Retinal pigment epithelial cell (primary cell): ENCODE data around the gene UPF2.
"Not testable (repeated sequence)": the region's sequence is repeated elsewhere in the genome, so short reads cannot be mapped to it uniquely, and the experiment has no call there.

ENCODE experiments used
- DNase-seq: peaks from one replicate; pipeline ENCODE4 v3.0.0-alpha.2; 2010; ENCODE audit warnings: low read depth
- H3K4me3 ChIP-seq: 2 replicates; pipeline ENCODE4 v1.5.1; 2011; ENCODE audit warnings: mild to moderate bottlenecking, low read length, control low read depth, moderate library complexity
- TF ChIP-seq, protein P1 (sequence below): conservative IDR thresholded peaks from 2 replicates; pipeline ENCODE4 v1.5.1; 2011; ENCODE audit warnings: low read depth, low read length, control low read depth, inconsistent platforms

The UPF2 gene

GRCh38 chr10:11993834-11994468 lies 48.7 kb downstream of the UPF2 start:
- TF ChIP-seq, protein P1, sequence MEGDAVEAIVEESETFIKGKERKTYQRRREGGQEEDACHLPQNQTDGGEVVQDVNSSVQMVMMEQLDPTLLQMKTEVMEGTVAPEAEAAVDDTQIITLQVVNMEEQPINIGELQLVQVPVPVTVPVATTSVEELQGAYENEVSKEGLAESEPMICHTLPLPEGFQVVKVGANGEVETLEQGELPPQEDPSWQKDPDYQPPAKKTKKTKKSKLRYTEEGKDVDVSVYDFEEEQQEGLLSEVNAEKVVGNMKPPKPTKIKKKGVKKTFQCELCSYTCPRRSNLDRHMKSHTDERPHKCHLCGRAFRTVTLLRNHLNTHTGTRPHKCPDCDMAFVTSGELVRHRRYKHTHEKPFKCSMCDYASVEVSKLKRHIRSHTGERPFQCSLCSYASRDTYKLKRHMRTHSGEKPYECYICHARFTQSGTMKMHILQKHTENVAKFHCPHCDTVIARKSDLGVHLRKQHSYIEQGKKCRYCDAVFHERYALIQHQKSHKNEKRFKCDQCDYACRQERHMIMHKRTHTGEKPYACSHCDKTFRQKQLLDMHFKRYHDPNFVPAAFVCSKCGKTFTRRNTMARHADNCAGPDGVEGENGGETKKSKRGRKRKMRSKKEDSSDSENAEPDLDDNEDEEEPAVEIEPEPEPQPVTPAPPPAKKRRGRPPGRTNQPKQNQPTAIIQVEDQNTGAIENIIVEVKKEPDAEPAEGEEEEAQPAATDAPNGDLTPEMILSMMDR, result no peak
- DNase-seq, result no peak
- H3K4me3 ChIP-seq, result no peak overlapping the region

- DNase-seq, result no peak
- TF ChIP-seq, protein P1, result no peak
- no peak overlapping the region for H3K4me3 ChIP-seq
Measured at GRCh38 chr10:11988924-11989323, 53.7 kb downstream of the UPF2 start.

- DNase-seq, result peak; percentile 34
- TF ChIP-seq, protein P1, result peak; percentile 85
- no peak overlapping the region for H3K4me3 ChIP-seq
Measured at GRCh38 chr10:11986593-11987216, 55.9 kb downstream of the UPF2 start.

DNA sequence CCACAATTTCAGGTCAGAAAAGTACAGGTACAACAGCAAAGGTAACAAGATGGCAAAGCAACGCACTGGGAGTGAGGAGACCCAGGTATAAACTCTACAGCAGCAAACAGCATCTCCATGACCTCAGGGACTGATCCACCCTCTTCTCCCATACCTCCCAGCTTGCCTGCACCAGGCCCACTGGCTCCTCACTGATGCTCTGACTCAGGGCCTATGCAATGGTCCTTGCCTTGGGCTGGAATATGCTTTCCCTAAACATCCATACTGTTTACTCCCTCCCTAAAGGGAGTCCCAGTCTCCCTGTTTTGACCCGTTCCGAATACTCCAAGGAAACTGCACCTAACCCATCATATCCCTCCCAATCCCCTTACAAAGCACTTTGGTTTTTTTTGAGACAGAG lies 60.4 kb downstream of the UPF2 start:
- TF ChIP-seq, protein P1, result no peak
- DNase-seq, result no peak
- no peak overlapping the region for H3K4me3 ChIP-seq

DNA sequence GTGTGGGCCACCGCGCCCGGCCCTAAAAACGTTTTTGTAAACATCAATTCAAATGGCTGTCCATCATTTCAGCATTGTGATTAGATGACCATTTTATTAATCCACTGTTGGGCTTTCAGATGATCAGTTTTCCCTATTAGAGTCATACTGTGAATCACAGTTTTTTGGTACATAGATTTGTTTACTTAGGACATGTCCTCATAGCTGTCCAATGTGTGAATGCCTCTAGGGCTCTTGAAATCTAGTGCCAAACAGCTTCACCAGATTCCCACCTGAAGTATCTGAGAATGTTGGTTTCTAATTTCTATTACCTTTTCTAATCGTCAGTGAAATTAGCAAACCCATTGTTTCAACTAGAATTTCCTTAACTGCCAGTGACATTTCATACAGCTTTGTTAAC lies 66.8 kb downstream of the UPF2 start:
- TF ChIP-seq, protein P1, result no peak
- H3K4me3 ChIP-seq, result no peak overlapping the region
- DNase-seq, result no peak

- not testable (repeated sequence) for DNase-seq, H3K4me3 ChIP-seq
Measured at GRCh38 chr10:11972523-11972922, 70.1 kb downstream of the UPF2 start.

DNA sequence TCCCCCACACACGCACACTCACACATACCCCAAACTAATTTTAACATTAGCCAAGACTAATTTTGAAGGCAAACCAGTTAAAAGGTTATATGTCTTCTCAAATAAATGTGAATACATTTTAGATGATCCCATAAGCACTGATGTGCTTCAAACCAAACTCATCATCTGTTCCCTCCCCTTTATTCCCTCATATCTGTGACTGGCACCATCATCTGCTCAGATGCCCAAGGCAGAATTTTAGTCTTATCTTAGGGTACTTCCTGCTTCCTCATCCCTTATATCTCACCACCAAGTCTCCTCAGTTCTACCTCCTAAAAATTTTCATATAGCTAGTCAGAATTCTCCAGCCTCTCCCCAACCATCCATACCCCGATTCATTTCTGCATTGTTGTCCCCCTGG lies 80.4 kb downstream of the UPF2 start:
- no peak for DNase-seq
- TF ChIP-seq, protein P1, result no peak

More for the DNA sequence above, 80.4 kb downstream of the UPF2 start:
- no peak overlapping the region for H3K4me3 ChIP-seq
